Trophoblast cell (in vitro differentiated cells and primary cell): ENCODE results near the gene PTPRN2.

ENCODE experiments used
- DNase-seq, 2 donors: peaks; one replicate each; pipeline ENCODE4 v3.0.0-alpha.2; 2016
- H2AFZ ChIP-seq: 2 replicates; pipeline ENCODE4 v1.6.1; 2013; ENCODE audit warnings: low read length, moderate library complexity, mild to moderate bottlenecking; ENCODE audit not compliant: insufficient read depth, poor library complexity
- H2AK5ac ChIP-seq: 2 replicates; pipeline ENCODE4 v1.6.1; 2013; ENCODE audit warnings: mild to moderate bottlenecking, low read length
- H2BK120ac ChIP-seq: 2 replicates; pipeline ENCODE4 v1.6.1; 2013; ENCODE audit warnings: low read length, mild to moderate bottlenecking, moderate library complexity; ENCODE audit not compliant: insufficient read depth, poor library complexity
- H2BK12ac ChIP-seq: 2 replicates; pipeline ENCODE4 v1.6.1; 2013; ENCODE audit warnings: mild to moderate bottlenecking, low read length, moderate library complexity
- H2BK5ac ChIP-seq: 2 replicates; pipeline ENCODE4 v1.6.1; 2013; ENCODE audit warnings: low read length, low read depth, moderate library complexity, mild to moderate bottlenecking; ENCODE audit not compliant: poor library complexity
- H3K14ac ChIP-seq: 2 replicates; pipeline ENCODE4 v1.6.1; 2013; ENCODE audit warnings: mild to moderate bottlenecking, low read length
- H3K18ac ChIP-seq: 2 replicates; pipeline ENCODE4 v1.6.1; 2013; ENCODE audit warnings: mild to moderate bottlenecking, low read length
- H3K23ac ChIP-seq: 2 replicates; pipeline ENCODE4 v1.6.1; 2013; ENCODE audit warnings: low read length
- H3K27ac ChIP-seq: 2 replicates; pipeline ENCODE4 v1.5.1; 2013; ENCODE audit warnings: low read depth, mild to moderate bottlenecking, inconsistent platforms, low read length, moderate library complexity
- H3K27me3 ChIP-seq: 2 replicates; pipeline ENCODE4 v1.6.1; 2013; ENCODE audit warnings: inconsistent platforms, mild to moderate bottlenecking, low read length, moderate library complexity; ENCODE audit not compliant: insufficient read depth
- H3K36me3 ChIP-seq, 2 experiments: 1 replicate in 1 of 2; 2 replicates in 1 of 2; pipeline ENCODE4 v1.6.1; 2013; ENCODE audit warnings: low read length in 2 of 2, mild to moderate bottlenecking in 2 of 2, moderate library complexity in 1 of 2; ENCODE audit not compliant: insufficient read depth in 2 of 2, control insufficient read depth in 1 of 2
- H3K4ac ChIP-seq: 2 replicates; pipeline ENCODE4 v1.6.1; 2013; ENCODE audit warnings: low read depth, mild to moderate bottlenecking, low read length, moderate library complexity
- H3K4me1 ChIP-seq, 2 experiments: 1 replicate in 1 of 2; 2 replicates in 1 of 2; pipeline ENCODE4 v1.6.1; 2013; ENCODE audit warnings: low read length in 2 of 2, mild to moderate bottlenecking in 2 of 2, moderate library complexity in 1 of 2; ENCODE audit not compliant: insufficient read depth in 2 of 2, control insufficient read depth in 1 of 2
- H3K4me2 ChIP-seq: 2 replicates; pipeline ENCODE4 v1.6.1; 2013; ENCODE audit warnings: inconsistent platforms, mild to moderate bottlenecking, low read length, moderate library complexity
- H3K4me3 ChIP-seq: 2 replicates; pipeline ENCODE4 v1.5.1; 2013; ENCODE audit warnings: mild to moderate bottlenecking, low read depth, low read length, inconsistent platforms
- H3K79me1 ChIP-seq: one replicate; pipeline ENCODE4 v1.6.1; 2013; ENCODE audit warnings: low read length
- H3K79me2 ChIP-seq: 2 replicates; pipeline ENCODE4 v1.6.1; 2013; ENCODE audit warnings: low read length, mild to moderate bottlenecking; ENCODE audit not compliant: control insufficient read depth, insufficient read depth, poor library complexity
- H3K9ac ChIP-seq: 2 replicates; pipeline ENCODE4 v1.6.1; 2013; ENCODE audit warnings: mild to moderate bottlenecking, low read length
- H3K9me3 ChIP-seq: 2 replicates; pipeline ENCODE4 v1.6.1; 2013; ENCODE audit warnings: low read depth, mild to moderate bottlenecking, control low read depth, inconsistent platforms, low read length; ENCODE audit not compliant: insufficient read depth
- H4K12ac ChIP-seq: 2 replicates; pipeline ENCODE4 v1.6.1; 2013; ENCODE audit warnings: low read depth, mild to moderate bottlenecking, low read length, moderate library complexity
- H4K8ac ChIP-seq: 2 replicates; pipeline ENCODE4 v1.6.1; 2013; ENCODE audit warnings: low read depth, mild to moderate bottlenecking, low read length, moderate library complexity
- H4K91ac ChIP-seq: one replicate; pipeline ENCODE4 v1.6.1; 2013; ENCODE audit warnings: low read depth, mild to moderate bottlenecking, low read length, moderate library complexity
- WGBS: extraction: QIAGEN DNeasy Blood & Tissue Kit; methylation state at CpG from one replicate; pipeline ENCODE4 v1.1.7; 2013; ENCODE audit warnings: missing lambda C conversion rate; ENCODE audit not compliant: insufficient read length, insufficient coverage; ENCODE audit errors: extremely low coverage; 5-methylcytosine and 5-hydroxymethylcytosine counted together

The PTPRN2 gene

GRCh38 chr7:157811946-157812345 lies 775.7 kb downstream of the PTPRN2 start:
- no peaks in the 10 kb centered on the region for H3K4me1 ChIP-seq
- no peak overlapping the region for H4K91ac ChIP-seq
- no peak overlapping the region for H2BK12ac ChIP-seq
- H2BK120ac ChIP-seq = no peak overlapping the region
- peaks cover 30% of the 10 kb centered on the region for H3K9me3 ChIP-seq
- WGBS = no CpG with 5 or more reads among the region's 16 CpGs
- no peak overlapping the region for H4K8ac ChIP-seq
- H2AK5ac ChIP-seq = no peak overlapping the region
- H2AFZ ChIP-seq = no peak overlapping the region
- no peak overlapping the region for H3K4me2 ChIP-seq
- H3K9ac ChIP-seq = no peak overlapping the region
- H3K79me1 ChIP-seq = no peaks in the 10 kb centered on the region
- no peak overlapping the region for H2BK5ac ChIP-seq
- no peak overlapping the region for H3K23ac ChIP-seq
- H3K27me3 ChIP-seq = no peaks in the 10 kb centered on the region
- H3K79me2 ChIP-seq = no peaks in the 10 kb centered on the region
- no peak overlapping the region for H4K12ac ChIP-seq
- H3K27ac ChIP-seq = no peak overlapping the region
- no peak overlapping the region for H3K18ac ChIP-seq
- DNase-seq = no peak
- no peak overlapping the region for H3K4me3 ChIP-seq
- H3K36me3 ChIP-seq = no peaks in the 10 kb centered on the region
- H3K14ac ChIP-seq = no peak overlapping the region
- H3K4ac ChIP-seq = no peak overlapping the region

GRCh38 chr7:157809863-157810851 lies 777.5 kb downstream of the PTPRN2 start:
- H3K79me2 ChIP-seq = no peaks in the 10 kb centered on the region
- H3K36me3 ChIP-seq = no peaks in the 10 kb centered on the region
- no peak overlapping the region for H3K9ac ChIP-seq
- no peak overlapping the region for H4K12ac ChIP-seq
- no peak overlapping the region for H2AFZ ChIP-seq
- no peak overlapping the region for H4K8ac ChIP-seq
- peak overlapping the region; percentile 10 for H3K4me3 ChIP-seq
- no peak overlapping the region for H2BK120ac ChIP-seq
- no peak overlapping the region for H3K27ac ChIP-seq
- H2AK5ac ChIP-seq = no peak overlapping the region
- no peak for DNase-seq
- no peak overlapping the region for H2BK5ac ChIP-seq
- no peak overlapping the region for H3K4me2 ChIP-seq
- WGBS = no CpG with 5 or more reads among the region's 55 CpGs
- no peak overlapping the region for H3K18ac ChIP-seq
- H3K23ac ChIP-seq = no peak overlapping the region
- no peak overlapping the region for H3K4ac ChIP-seq
- no peak overlapping the region for H4K91ac ChIP-seq
- H3K14ac ChIP-seq = no peak overlapping the region
- no peaks in the 10 kb centered on the region for H3K27me3 ChIP-seq
- H3K79me1 ChIP-seq = no peaks in the 10 kb centered on the region
- H3K9me3 ChIP-seq = peaks cover 32% of the 10 kb centered on the region
- H2BK12ac ChIP-seq = no peak overlapping the region
- H3K4me1 ChIP-seq = no peaks in the 10 kb centered on the region

GRCh38 chr7:157809154-157809862 lies 778.3 kb downstream of the PTPRN2 start:
- Histone ChIP-seq H2AK5ac (no peak overlapping the region), H3K79me1 (no peaks in the 10 kb centered on the region), H2AFZ (no peak overlapping the region), H2BK5ac (no peak overlapping the region), H3K36me3 (no peaks in the 10 kb centered on the region), H3K14ac (no peak overlapping the region), H3K27ac (no peak overlapping the region), H4K8ac (no peak overlapping the region), H4K12ac (no peak overlapping the region), H3K4me2 (no peak overlapping the region), H2BK120ac (no peak overlapping the region), H2BK12ac (no peak overlapping the region), H3K27me3 (no peaks in the 10 kb centered on the region), H3K18ac (no peak overlapping the region), H3K4ac (no peak overlapping the region), H4K91ac (no peak overlapping the region), H3K79me2 (no peaks in the 10 kb centered on the region), H3K4me3 (no peak overlapping the region), H3K9ac (no peak overlapping the region), H3K23ac (no peak overlapping the region), H3K9me3 (peaks cover 32% of the 10 kb centered on the region), H3K4me1 (no peaks in the 10 kb centered on the region)
- WGBS = no CpG with 5 or more reads among the region's 35 CpGs
- DNase-seq = no peak

- Histone ChIP-seq H3K4me2 (no peak overlapping the region), H3K79me1 (no peaks in the 10 kb centered on the region)
- WGBS = no CpG with 5 or more reads among the region's 9 CpGs
Measured at GRCh38 chr7:157808042-157808441, 779.6 kb downstream of the PTPRN2 start.

More at GRCh38 chr7:157808042-157808441, 779.6 kb downstream of the PTPRN2 start:
- H4K8ac ChIP-seq = no peak overlapping the region
- no peak overlapping the region for H2AFZ ChIP-seq
- no peak overlapping the region for H3K9ac ChIP-seq
- no peak overlapping the region for H3K23ac ChIP-seq
- H2BK5ac ChIP-seq = no peak overlapping the region
- H4K12ac ChIP-seq = no peak overlapping the region
- H3K27ac ChIP-seq = no peak overlapping the region
- H3K27me3 ChIP-seq = no peaks in the 10 kb centered on the region
- H3K9me3 ChIP-seq = peaks cover 30% of the 10 kb centered on the region
- H3K4me1 ChIP-seq = no peaks in the 10 kb centered on the region
- no peak overlapping the region for H2BK12ac ChIP-seq
- H4K91ac ChIP-seq = no peak overlapping the region
- H3K14ac ChIP-seq = no peak overlapping the region
- DNase-seq = no peak
- H2AK5ac ChIP-seq = no peak overlapping the region
- H2BK120ac ChIP-seq = no peak overlapping the region
- no peak overlapping the region for H3K4me3 ChIP-seq
- no peaks in the 10 kb centered on the region for H3K36me3 ChIP-seq
- H3K4ac ChIP-seq = no peak overlapping the region
- H3K79me2 ChIP-seq = no peaks in the 10 kb centered on the region
- no peak overlapping the region for H3K18ac ChIP-seq
